Effector CD8-positive, alpha-beta T cell (primary cell): ENCODE measurements around the gene SLC6A13.

Source experiments
- DNase-seq: peaks from one replicate; lab custom pipeline; 2025; lab: John Stamatoyannopoulos, UW

The SLC6A13 gene

DNA sequence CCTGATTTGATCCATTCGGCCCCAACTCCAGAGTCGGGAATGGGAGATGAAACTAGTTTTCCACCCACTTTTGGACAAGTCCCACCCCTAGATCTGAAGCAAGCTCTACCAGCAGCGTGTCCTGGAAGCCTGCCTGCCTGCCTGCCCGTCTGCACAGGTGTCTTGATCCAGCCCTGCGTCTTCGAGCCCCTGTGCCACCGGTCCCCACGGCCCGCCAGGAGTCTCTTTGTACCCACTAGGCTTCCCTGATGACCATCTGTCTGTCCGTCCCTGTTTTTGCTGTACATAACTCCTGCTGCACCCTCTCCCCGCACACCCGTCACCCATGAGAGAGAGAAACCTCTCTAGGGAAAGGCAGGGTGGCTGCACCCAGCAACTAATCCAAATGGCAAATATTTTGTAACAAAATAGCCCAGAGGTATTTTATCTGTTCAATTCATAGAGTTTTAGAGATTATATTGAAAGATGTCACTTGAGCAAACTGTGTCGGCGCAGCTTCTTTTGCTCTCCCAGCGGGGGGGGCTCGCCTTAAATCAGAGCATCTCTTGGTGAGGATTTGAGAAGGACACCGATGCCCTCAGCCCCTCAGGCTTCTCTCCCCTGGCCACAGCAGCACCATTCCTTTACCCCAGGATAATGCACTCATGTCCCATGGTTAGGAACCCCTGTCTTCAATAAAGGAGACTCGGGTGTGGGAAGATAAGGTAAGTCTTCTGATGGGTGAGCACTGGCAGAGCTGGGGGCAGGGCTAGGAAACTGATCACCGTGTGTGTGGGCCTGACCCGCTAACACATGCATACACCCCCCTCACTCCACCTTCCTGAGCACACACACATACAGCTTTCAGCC, 84.4 kb downstream of the SLC6A13 start:
- DNase-seq = no peak

DNA sequence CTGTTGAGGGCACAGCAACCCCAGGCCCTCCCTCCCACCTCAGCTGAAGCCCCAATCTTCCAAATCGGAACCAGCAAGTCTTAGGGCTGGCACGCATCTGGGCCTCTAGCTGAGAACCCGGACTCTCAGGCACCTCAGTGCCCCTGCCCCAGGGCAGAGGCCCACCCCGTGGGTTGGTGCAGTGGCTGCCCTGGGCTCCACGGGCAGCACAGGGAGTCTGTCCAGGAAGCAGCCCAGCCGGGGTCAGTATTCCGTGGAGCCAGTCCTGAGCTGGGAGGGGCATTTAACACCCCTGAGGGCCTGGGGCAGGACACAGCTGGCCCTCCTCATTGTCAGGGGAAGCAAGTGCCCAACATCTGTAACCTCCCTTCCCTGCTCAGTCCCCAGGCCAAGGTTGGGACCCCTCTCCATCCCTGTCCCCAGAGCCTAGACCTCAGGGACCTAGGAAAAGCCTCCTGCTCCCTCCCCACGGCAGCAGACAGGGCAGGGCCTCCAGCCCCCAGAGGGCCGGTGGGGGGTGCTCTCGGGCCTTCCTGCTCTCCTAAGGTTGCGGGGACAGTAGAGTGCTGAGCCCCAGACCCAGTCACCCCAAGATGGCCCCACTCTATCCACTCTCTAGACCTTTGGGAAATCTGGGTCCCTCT, 85.2 kb downstream of the SLC6A13 start:
- DNase-seq = no peak

DNA sequence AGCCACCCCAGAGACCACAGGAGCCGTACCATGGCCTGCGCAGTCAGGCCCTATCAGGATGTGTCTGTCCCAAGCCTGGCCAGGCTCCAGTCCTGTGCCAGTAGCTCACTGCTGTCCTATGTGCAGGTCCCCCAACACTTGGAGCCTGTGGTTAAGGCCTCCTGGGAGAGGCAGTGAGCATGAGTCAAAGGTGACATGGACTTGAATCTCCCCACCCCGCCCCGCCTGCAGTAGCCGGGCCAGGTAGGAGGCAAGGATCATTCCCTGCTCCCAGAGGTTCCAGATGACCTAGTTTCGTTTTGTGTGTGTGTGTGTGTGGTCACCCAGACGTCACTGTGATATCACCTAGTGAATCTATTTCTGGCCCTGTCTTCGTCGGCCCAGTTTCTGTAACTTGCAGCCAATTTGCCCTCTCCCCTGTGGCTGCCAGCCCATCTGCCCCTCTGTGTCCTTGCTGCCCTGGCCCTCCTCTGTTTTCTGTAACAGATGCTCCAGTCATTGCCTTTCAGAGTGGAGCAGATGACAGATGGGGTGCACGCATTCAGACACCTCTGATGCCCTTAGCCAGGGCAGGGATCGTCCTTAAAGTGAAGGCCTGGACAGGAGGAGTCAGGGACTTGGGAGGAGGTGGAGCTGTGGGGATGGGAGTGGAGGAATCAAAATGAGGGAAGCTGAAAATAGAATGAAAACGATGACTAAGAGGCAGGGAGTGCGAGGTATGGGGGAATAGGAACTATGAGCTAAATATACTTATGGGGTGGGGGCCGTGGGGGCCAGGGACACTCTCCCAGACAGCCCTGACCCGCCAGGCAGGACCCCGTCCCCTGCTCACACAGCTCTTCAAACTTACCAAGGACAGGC, 86.1 kb downstream of the SLC6A13 start:
- no peak for DNase-seq

DNA sequence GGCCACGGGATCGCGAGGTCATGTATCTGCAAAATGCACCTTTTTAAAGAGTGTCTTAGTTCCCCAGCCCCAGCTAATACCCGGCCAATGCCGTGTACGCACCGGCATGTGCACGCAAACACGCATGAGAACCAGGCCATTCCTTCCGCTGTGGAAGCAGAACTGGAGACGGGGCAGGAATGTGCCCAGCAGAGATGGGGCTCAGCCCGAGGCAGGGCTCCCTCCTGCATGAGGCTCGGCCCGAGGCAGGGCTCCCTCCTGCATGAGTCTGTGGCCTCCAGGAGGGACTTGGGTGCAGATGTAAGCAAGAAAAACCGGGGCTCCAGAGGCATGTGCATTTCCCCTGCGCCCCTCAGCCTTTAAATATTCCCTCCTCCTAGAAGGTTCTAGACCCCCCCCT, 86.9 kb downstream of the SLC6A13 start:
- no peak for DNase-seq

DNA sequence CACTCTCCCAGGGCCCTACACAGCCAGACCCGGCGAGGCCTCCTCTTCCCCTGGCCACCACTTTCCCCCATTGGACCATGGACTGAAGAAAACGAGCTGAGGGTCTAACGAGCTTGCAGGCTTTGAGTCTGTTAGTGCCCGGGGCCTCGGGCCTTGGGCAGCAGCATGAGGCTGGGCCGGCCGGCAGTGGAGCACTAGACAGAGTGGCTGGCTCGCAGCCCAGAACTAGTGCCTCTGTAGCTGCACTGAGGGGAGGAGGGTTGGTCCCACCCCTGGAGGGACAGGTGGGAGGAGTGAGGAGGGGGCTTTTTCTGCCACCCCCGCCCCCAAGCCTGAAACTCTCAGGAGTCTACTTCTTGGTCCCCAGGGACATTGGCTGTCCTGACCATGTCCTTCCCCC, 87.4 kb downstream of the SLC6A13 start:
- DNase-seq = no peak

DNA sequence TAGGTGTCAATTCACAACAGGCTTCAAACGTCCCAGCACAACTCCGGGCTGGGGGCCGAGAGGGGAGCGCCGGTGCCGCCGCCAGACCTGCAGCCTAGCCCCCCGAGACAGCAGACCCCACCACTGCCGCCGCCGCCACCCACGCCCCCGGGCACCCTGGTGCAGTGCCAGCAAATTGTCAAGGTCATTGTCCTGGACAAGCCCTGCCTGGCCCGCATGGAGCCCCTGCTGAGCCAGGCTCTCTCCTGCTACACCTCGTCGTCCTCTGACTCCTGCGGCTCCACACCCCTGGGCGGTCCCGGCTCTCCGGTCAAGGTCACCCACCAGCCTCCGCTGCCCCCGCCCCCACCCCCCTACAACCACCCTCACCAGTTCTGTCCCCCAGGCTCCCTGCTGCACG, 88.0 kb downstream of the SLC6A13 start:
- DNase-seq = no peak

DNA sequence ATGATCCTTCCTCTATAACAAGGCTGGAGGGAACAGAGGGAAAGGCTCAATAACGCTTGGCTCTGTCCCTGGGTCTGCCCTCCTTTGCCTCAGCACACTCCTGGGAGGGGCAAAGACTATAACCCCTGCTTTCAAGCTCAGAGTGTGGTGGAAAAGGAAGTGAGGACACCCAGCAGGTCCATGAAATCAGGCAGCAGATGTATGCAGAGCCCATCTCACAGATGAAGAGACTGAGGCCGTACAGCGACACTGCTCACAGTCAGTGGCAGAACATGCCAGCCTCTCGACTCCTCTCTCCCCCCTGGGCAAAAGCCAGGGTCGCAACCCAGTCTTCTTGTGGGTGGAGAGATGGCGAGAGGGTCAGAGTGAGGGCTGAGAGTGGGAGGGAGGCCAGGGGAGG, 88.5 kb downstream of the SLC6A13 start:
- no peak for DNase-seq

DNA sequence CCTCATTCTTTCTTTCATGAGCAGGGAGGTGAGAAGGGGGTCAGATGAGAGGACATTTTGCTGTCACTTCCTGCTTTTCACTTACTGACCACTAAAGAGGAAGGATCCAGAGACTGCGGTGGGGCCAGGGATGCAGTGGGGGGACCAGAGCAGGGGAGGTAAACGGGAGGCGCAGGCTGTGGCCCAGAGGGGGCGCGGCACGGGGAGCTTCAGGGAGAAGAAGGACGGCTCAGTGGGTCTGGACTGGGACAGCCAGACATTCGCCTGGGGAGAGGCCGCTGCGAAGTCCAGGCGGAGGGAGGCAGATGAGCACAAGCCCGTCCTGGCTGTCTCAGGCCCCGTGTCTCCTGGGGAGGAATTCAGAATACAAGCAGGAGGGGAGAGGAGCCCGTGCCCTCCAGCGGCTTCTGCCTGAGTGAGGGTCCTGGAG, 89.9 kb downstream of the SLC6A13 start:
- DNase-seq = no peak

DNA sequence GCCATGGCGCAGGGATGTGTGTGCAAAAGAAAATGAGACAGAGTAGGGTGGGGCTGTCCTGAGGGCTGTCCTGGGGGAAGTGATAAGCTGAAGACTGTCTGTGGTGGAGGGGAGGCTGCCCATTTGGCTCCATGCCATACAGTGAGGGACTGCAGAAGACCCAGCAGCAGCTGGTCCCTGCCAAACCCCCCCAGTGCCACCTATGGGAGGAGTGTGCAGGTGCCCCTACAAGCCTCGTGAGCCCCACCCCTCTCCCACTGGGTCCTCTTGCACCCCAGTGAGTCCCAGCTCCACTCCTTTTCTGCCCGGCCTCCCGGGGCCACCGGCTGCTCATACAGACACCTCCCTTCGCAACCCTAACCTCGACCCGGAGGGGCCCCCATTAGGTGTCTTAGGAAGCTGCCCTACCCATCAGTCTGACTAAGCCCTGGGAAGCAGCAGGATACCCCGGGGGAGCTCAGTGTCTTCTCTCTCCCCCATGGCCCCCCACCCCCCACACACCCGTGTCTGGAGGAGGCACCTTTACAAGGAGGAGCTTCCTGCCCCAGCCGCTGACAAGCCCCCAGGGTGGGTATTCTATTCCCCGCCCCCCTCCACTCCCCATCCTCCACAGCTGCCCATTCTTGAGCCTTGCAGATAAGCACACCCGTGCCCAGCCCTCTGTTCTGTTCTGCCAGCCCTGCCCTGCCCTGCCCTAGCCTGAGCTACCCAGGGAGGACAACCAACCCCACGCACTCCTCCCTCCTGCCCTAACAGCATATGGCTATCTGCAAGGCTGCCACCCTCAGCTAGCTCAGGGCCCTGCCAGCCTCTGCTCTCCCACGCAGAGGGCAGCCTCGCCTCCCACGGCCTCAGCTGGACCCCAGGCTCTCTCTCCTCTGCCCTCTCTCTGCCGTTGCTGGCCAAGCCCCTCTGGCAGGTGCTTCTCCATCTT, 90.6 kb downstream of the SLC6A13 start:
- no peak for DNase-seq

DNA sequence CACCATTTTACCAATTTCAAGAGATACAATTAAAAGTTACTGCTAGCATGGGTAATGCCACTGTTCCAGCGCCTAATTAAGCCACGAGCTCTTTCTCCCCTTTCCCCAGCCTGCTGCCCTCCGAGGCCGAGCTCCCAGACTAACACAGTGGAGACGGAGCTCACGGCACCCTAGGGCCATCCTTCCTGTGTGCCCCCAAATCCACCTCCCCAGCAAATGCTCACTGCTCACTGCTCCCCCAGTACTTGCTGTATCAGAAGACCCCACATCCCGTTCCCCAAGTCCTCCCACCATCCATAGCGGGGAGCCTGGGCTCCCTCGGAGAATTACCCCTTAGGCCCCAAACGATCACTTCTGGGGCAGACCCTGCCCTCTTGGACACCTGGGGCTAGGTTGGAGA, 91.4 kb downstream of the SLC6A13 start:
- no peak for DNase-seq
